Right renal pelvis (tissue), 4 donors: Measurements from ENCODE around the gene MEF2C. TPM values are rescaled to one million over a fixed set of nuclear protein-coding genes. Genes with fewer than 3 reads are reported as not detected.

Experiments used
- DNase-seq, 4 donors: peaks; one replicate each; pipeline ENCODE4 v3.0.0-alpha.2; 2013; ENCODE audit warnings: low read depth in 4 of 4, low spot score in 3 of 4, missing footprints in 1 of 4
- polyA plus RNA-seq, 4 donors: library from polyadenylated mRNA; unstranded; fragments of 120-200 nt; gene quantifications; one replicate each; pipeline ENCODE4 v1.2.1, GENCODE V29; 2013; ENCODE audit not compliant: insufficient read length in 4 of 4

Gene MEF2C
- polyA plus RNA-seq, 4 donors: 35.7 to 47.2 (median 43.0) TPM

DNA sequence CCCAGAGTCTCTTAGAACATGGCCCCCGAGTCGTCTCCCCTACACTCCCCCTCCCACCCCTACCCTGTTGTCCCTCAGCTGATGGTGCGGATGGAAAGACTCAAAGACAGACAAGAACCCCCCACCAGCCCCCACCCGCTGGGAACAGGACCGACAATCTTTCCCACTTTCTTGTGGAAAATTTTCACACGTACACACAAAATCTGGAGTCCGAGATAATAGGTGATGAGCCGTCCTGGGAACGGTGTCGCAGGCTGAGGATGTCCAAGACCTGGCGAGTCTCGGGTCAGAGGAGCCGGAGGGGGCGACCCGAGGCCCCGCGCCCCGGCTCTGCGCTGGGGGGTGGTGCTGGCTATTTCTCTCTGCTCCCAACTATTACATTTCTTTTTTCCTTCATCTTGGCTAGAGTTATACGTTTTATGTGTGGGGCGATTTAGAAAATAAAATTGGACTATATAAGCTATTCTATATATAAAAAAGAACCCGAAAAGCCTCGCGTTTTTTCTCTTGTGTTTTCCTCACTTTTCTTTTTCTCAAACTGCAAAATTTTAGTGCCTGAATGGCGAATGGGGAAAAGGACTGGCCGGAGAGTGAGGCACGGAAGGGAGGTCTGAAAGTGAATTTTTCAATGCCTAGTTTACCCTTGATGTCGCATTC is 188.8 kb downstream of the MEF2C start:
- no peak for DNase-seq

DNA sequence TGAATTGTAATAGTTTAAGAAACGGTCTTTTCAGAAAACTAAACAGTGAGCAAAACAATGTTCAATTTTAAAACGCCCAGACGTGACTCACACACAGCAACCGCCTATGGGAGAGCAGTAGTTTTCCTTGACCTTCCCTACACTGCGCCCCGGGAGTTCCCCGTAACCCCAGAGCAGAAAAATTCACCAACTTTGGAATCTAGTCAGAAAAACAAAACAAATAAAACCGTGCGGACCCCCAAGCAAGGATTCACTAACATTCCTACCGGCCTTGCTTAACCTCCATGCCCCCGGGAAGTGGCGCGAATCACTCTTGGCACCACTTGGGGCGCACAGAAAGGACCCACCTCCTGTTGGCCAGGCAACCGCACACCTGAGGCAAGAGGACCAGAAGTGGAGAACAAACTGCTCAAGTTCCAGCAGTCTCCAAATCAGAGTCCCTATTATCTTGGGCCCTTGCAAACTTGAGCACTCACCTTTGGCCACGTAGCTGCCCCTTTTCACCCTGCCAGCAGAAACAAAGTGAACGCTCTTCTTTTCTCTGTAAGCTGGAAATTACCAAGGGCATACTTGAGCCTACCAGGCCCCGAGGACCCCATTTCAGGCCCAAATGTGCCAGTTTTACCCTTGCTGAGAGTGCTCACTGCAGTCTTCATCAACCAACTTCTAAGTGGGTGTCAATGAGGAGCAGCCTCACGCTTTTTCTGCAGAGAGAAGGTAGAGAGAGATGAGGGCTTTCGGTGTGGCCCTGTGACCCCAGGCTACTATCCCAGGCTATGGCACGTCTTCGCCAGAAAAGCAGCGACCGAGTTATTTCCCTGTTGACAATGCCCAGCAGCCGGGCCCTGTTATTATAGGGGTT is 189.7 kb downstream of the MEF2C start:
- no peak for DNase-seq

DNA sequence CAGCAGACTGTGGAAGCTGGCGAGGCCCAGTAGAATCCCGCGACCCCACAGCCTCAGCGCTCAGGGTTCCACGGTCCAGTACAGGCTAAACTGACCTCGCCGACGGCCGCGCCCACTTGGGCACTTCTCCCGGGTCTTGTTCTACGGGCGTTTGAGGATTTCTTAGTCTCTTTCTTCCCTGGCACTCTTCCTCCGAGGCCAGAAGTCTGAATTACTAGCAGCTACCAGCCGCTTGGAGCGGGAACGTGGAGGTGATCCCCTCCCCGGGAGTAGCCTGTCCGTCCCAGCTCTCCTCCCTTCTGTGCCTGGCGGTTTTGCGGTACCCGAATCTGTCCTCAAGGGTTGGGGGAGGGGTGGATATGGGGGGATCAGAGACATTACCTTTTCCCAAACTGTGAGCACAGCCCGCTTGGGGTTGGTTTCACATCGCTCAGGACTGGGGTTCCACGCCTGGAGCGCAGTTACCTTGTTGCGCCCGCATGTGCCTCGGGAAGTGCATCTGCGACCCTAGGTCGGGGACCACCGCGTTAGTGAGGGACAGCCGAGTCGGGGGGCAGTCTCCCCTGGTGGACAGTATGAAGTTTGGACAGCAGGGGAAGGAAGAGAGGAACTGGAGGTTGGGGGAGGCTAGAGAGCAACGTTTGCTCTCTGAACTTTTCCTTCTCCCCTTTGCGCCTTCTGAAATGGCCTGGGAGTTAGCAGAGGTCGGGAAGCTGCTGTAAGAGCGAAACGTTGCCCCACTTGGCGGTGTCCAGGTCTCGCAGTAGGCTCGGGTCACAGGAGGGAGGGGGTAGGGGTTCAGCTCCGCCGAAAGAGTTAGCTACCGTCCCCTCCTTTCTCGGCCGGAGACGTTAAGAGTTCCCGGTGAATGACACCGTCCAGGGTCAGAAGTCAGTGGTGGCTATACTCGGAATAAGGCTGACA is 190.8 kb downstream of the MEF2C start:
- DNase-seq: no peak

DNA sequence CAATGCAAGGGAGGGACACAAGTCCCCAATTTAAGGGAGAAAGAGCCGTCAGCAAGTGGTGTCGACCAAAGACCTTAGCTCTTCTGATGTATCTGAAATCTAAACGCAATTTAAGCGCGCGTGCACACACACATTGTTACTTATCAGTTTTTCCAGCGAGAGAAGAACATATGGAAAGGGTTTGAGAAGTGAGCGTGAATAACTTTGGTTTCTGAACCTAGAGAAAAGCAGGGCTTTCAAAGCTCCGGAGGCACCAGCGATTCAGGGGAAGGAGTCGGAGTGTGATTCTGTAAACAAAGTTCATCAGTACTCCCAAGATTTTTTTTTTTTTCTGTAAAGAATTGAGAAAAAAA is 191.8 kb downstream of the MEF2C start:
- DNase-seq: no peak

DNA sequence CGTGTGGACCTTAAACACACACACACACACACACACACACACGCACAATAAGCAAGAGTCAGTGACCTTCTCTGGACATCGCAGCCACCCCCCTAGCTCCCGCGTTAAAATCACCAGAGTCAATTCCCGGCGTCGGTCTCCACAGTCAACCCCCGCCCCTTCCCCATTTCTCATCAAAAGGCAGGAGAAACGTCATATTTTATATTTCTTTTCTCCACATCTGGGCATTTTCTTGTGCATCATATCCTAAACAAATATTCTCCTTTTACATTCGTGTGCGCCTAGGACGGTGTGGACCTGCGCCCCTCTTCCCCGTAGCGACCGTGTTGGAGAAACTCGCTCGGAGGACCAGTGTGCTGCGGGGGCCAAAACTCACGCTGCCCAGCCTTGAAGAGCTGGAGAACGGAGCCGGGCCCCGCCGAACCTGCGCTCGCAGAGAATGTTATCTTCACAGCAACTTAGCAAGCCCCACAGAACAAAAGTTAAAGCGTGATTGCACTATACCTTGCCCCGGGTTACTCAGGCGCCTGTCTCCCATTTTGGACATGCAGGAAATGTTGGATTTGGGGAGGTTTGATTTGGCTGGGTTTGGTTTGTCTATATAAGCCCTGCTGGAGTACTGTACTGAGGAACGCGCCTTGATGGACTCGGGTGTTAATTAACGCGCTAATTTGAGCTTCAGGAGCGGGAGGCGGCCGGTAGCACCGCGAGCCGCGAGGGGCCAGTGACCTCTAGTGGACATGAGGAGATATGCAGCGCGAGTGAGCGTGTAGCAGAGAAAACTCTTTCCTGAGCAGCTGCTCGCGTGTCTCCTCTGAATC is 192.4 kb downstream of the MEF2C start:
- DNase-seq: no peak

GRCh38 chr5:88689668-88690408 is 193.1 kb downstream of the MEF2C start:
- no peak for DNase-seq

DNA sequence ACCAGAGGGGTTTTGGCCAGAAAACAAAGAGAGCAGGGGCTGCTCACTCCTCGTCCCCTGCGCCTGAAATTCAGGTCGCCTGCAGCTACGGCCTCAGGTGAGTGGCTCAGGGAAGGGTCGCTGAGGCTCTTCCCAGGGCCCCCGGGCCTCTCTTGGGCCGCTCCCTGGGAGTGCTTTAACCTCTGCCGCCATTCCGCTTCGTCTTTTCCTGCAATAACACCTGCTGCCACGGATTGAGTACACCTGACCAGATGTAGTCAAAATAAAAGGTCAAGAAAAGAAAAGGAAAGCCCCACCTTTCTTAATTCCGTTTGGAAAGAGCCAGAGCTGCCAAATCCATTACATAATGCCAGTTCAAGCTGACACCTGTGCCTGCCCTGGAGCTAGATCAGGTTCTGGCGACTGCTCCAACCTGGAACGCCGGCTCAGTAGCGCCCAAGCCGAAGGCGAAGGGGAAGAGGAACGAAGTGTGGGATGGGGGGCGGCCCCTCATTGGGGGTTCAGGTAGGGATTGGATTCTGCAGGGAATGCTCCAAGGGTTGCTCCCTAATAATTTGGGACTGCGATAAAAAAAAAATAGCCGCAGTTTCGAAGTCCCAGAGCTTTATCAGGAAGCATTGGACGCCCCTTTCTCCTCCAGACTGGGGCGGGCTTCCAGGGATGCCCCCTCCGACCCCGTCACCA is 193.9 kb downstream of the MEF2C start:
- DNase-seq: no peak

GRCh38 chr5:88688156-88688983 is 194.6 kb downstream of the MEF2C start:
- no peak for DNase-seq

- no peak for DNase-seq
Observed at GRCh38 chr5:88687373-88687911, 195.5 kb downstream of the MEF2C start.

GRCh38 chr5:88686726-88687125 is 196.3 kb downstream of the MEF2C start:
- no peak for DNase-seq

GRCh38 chr5:88685591-88686541 is 197.1 kb downstream of the MEF2C start:
- DNase-seq: no peak

DNA sequence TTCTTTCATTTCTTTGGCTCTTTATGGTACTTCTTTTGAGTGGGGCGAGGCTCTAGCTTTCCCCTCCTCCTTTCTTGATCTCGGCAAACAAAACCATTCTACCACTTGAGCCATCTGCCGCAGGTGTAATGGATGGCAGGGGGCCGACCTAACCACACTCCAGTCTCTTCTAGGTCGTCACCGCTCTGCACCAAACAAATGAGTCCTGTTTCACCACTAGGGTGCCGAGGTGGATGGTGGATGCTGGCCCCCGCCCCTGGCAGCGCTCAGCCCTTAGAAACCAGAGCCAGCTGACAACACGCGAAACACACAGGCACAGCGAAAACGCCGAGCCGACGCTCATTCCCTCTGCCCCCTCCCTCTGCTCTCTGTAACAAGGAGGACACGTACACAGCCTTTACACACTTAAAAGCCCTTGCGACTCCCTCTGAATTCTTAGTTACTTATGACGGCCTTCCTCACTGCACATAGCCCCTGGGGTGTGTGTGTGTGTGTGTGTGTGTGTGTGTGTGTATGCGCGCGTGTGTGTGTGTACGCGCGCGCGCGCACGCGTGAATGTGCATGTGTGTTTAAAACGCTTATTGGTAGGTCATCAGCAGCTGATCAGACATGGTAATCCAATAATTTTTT is 199.4 kb downstream of the MEF2C start:
- DNase-seq: no peak

GRCh38 chr5:88682881-88683361 is 200.1 kb downstream of the MEF2C start:
- DNase-seq: no peak

DNA sequence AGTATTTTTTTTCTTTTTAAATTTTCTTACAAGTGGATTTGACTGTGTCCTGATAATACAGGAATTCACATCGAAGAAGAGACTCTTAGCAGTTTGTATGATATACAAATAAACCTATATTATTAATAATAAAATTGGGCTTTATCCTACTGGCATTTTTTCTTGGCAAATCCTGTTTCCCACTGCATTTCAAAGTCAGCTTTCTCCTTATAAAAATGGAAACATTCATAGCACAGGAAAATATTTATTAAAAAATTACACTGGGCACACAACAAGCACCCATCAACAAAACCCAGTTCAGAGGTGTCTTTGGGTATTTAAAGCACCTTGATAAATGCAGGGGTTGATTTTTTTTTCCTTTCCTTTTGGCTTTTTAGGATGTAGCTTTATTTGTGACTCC is 200.9 kb downstream of the MEF2C start:
- DNase-seq: no peak

DNA sequence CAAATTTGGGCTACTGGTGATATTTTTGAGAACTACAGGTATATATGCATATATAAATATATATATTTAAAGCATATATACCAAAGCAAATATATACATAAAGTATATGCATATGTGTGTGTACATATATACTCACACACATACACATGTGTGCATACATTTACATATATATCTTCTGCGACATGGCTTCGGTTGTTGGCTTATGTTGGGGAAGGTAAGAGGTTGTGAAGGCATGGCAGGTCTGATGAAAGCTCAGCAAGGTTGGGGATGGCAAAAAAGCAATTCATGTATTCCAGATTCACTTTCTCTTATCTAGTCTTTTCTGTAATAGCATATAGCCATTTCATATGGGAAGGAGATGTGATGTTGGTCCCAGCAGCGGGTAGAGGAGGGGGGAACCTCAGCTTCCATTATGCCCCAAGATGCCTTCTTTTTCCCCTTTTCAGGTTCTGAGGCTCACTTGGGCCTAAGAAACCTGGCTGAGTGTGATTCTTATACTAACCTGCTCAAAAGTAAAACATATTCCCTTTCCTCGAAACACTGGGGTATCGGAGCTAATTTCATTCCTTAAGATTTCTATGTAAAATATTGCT is 201.7 kb downstream of the MEF2C start:
- no peak for DNase-seq
